Astrocyte (in vitro differentiated cells and primary cell): ENCODE data around the gene MST1.

Source experiments
- EZH2 ChIP-seq: IDR thresholded peaks from 2 replicates; pipeline ENCODE4 v1.6.1; 2012; ENCODE audit warnings: mild to moderate bottlenecking, low read length, inconsistent platforms; ENCODE audit not compliant: insufficient read depth
- TF ChIP-seq, protein P1 (sequence below): IDR thresholded peaks from 2 replicates; pipeline ENCODE4 v1.5.1; 2011; ENCODE audit warnings: low read depth, mild to moderate bottlenecking, inconsistent platforms, low read length, moderate library complexity; ENCODE audit not compliant: insufficient read depth

DNA sequence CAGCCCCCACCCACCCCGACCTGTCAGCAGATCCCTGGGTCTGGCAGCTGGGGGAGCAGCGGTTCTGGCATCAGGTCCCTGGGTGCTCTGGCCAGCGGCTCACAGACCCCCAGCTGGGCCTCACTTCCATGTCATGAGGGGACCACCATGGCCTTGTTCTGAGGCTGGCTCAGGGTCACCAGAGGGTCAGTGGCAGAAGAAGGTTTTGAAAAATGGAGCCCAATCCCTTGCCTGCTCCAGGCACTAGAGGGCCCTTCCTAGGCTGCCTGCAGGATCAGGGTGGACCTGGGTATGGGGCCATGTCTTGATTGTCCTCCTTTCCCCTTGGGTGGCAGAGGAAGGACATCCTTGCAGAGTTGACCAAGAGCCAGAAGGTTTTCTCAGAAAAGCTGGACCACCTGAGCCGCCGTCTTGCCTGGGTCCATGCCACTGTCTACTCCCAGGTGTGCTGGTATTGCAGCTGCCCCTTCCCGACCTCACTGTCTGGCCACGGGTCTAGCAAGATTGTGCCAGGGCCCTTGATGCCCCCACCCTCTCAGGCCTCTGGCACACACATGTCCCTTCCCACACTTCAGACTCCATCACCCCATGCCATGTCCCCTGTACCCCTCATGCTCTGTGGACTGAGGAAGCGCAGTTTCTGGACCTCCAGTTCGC lies 17.3 kb upstream of the MST1 start:
- TF ChIP-seq, protein P1, sequence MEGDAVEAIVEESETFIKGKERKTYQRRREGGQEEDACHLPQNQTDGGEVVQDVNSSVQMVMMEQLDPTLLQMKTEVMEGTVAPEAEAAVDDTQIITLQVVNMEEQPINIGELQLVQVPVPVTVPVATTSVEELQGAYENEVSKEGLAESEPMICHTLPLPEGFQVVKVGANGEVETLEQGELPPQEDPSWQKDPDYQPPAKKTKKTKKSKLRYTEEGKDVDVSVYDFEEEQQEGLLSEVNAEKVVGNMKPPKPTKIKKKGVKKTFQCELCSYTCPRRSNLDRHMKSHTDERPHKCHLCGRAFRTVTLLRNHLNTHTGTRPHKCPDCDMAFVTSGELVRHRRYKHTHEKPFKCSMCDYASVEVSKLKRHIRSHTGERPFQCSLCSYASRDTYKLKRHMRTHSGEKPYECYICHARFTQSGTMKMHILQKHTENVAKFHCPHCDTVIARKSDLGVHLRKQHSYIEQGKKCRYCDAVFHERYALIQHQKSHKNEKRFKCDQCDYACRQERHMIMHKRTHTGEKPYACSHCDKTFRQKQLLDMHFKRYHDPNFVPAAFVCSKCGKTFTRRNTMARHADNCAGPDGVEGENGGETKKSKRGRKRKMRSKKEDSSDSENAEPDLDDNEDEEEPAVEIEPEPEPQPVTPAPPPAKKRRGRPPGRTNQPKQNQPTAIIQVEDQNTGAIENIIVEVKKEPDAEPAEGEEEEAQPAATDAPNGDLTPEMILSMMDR = no peak
- no peak for TF ChIP-seq EZH2
